GM19328 (cell line): ENCODE data around the gene PDE8B.

Experiments used
- ATAC-seq: cut with Tn5 transposase; IDR thresholded peaks from one replicate; pipeline ENCODE4 v1.9.1; 2021; ENCODE audit warnings: mild to moderate bottlenecking, moderate library complexity; ENCODE audit not compliant: unreplicated experiment

The PDE8B gene

GRCh38 chr5:77316871-77317661 is 106.6 kb downstream of the PDE8B start:
- ATAC-seq: no peak

- no peak for ATAC-seq
These were observed 107.6 kb downstream of the PDE8B start for GRCh38 chr5:77318060-77318459.

GRCh38 chr5:77319117-77319804 is 108.8 kb downstream of the PDE8B start:
- ATAC-seq: no peak

- no peak for ATAC-seq
These were observed 111.4 kb downstream of the PDE8B start for GRCh38 chr5:77321793-77322394.

- no peak for ATAC-seq
These were observed 111.9 kb downstream of the PDE8B start for GRCh38 chr5:77322406-77322805.

- no peak for ATAC-seq
These were observed 115.6 kb downstream of the PDE8B start for GRCh38 chr5:77325921-77326541.

- no peak for ATAC-seq
These were observed 116.7 kb downstream of the PDE8B start for GRCh38 chr5:77326986-77327734.

GRCh38 chr5:77328930-77329647 is 118.6 kb downstream of the PDE8B start:
- no peak for ATAC-seq

- ATAC-seq: no peak
These were observed 119.4 kb downstream of the PDE8B start for GRCh38 chr5:77329664-77330430.

GRCh38 chr5:77333036-77333435 is 122.6 kb downstream of the PDE8B start:
- ATAC-seq: no peak

GRCh38 chr5:77333451-77334123 is 123.1 kb downstream of the PDE8B start:
- no peak for ATAC-seq

GRCh38 chr5:77337246-77337645 is 126.8 kb downstream of the PDE8B start:
- ATAC-seq: no peak

- ATAC-seq: no peak
These were observed 127.2 kb downstream of the PDE8B start for GRCh38 chr5:77337686-77338085.

GRCh38 chr5:77339337-77339890 is 128.9 kb downstream of the PDE8B start:
- no peak for ATAC-seq

GRCh38 chr5:77343165-77343564 is 132.7 kb downstream of the PDE8B start:
- ATAC-seq: no peak

- ATAC-seq: no peak
These were observed 137.1 kb downstream of the PDE8B start for GRCh38 chr5:77347435-77348098.

GRCh38 chr5:77353251-77353650 is 142.8 kb downstream of the PDE8B start:
- no peak for ATAC-seq

- no peak for ATAC-seq
These were observed 144.0 kb downstream of the PDE8B start for GRCh38 chr5:77354454-77354853.
